WTC11 (cell line): ENCODE results near the gene ITPR2.

Experiments used
- ATF2 ChIP-seq: sonication (generic); formaldehyde crosslinking; IDR thresholded peaks from 2 replicates; pipeline ENCODE4 v1.8.1; 2022; ENCODE audit warnings: low read depth, missing genetic modification reagents, borderline replicate concordance
- ATF6 ChIP-seq: sonication (generic); formaldehyde crosslinking; IDR thresholded peaks from 2 replicates; pipeline ENCODE4 v1.8.1; 2023; ENCODE audit warnings: mild to moderate bottlenecking, missing genetic modification reagents
- CTCF ChIP-seq: fragments of 200-600 bp; IDR thresholded peaks from 2 replicates; pipeline ENCODE4 v1.8.0; 2022; ENCODE audit warnings: antibody characterized with exemption
- E2F4 ChIP-seq: sonication (generic); formaldehyde crosslinking; IDR thresholded peaks from 2 replicates; pipeline ENCODE4 v1.8.1; 2022; ENCODE audit warnings: low read depth, mild to moderate bottlenecking, moderate library complexity, missing genetic modification reagents, borderline replicate concordance
- FOXJ3 ChIP-seq: sonication (generic); formaldehyde crosslinking; IDR thresholded peaks from 2 replicates; pipeline ENCODE4 v1.9.0; 2021; ENCODE audit warnings: missing genetic modification reagents, mild to moderate bottlenecking, borderline replicate concordance
- MAX ChIP-seq: sonication (generic); formaldehyde crosslinking; IDR thresholded peaks from 2 replicates; pipeline ENCODE4 v1.8.0; 2022; ENCODE audit warnings: mild to moderate bottlenecking, missing genetic modification reagents
- PREB ChIP-seq: sonication (generic); formaldehyde crosslinking; IDR thresholded peaks from 2 replicates; pipeline ENCODE4 v1.8.1; 2022; ENCODE audit warnings: mild to moderate bottlenecking, missing genetic modification reagents, moderate library complexity, borderline replicate concordance
- RELA ChIP-seq: sonication (generic); formaldehyde crosslinking; IDR thresholded peaks from 2 replicates; pipeline ENCODE4 v1.8.1; 2022; ENCODE audit warnings: missing genetic modification reagents, mild to moderate bottlenecking, borderline replicate concordance

- TF ChIP-seq RELA (CRISPR knock-in tag) (no peak), CTCF (no peak), PREB (CRISPR knock-in tag) (no peak), FOXJ3 (CRISPR knock-in tag) (no peak), E2F4 (CRISPR knock-in tag) (no peak), ATF2 (CRISPR knock-in tag) (no peak), MAX (CRISPR knock-in tag) (no peak), ATF6 (CRISPR knock-in tag) (no peak)
These were observed 381.2 kb downstream of the ITPR2 start for GRCh38 chr12:26451763-26452162.
